ENCODE data around the gene NELL1.

Gene NELL1

GRCh38 chr11:20631519-20632168, 37.7 kb upstream of the NELL1 start:
- ATAC-seq (ENCODE audit: insufficient read depth, low read depth) (no peak), DNase-seq (no peak)

GRCh38 chr11:20632169-20632532, 37.2 kb upstream of the NELL1 start:
- no peak overlapping the region for H2AFZ ChIP-seq (ENCODE audit: low read depth, low read length)
- no peaks in the 10 kb centered on the region for H3K79me2 ChIP-seq (ENCODE audit: insufficient read depth, low read length)
- no peaks in the 10 kb centered on the region for H4K20me1 ChIP-seq (ENCODE audit: insufficient read depth, low read length)
- no peak overlapping the region for H3K9ac ChIP-seq (ENCODE audit: low read depth, low read length)
- H3K27me3 ChIP-seq (ENCODE audit: insufficient read depth, low read length, poor library complexity) = no peaks in the 10 kb centered on the region
- ATAC-seq (ENCODE audit: insufficient read depth, low read depth) = no peak
- no peak for TF ChIP-seq EZH2 (IDR thresholded peaks at IDR 0.05; ENCODE audit: borderline replicate concordance, low read depth, low read length, severe bottlenecking)
- no peak for TF ChIP-seq CTCF (IDR thresholded peaks at IDR 0.05; ENCODE audit: borderline replicate concordance, extremely low read depth, low read length, poor library complexity, severe bottlenecking)
- H3K4me2 ChIP-seq (ENCODE audit: insufficient read depth, low read length) = no peak overlapping the region
- H3K36me3 ChIP-seq (ENCODE audit: insufficient read depth, low read length) = no peaks in the 10 kb centered on the region
- no peak overlapping the region for H3K27ac ChIP-seq (ENCODE audit: low read length)
- no peak overlapping the region for H3K4me3 ChIP-seq (ENCODE audit: low read depth in 1 of 2, low read length in 2 of 2)
- H3K4me1 ChIP-seq (ENCODE audit: insufficient read depth, low read length) = no peaks in the 10 kb centered on the region
- DNase-seq = no peak
- no peaks in the 10 kb centered on the region for H3K9me3 ChIP-seq (ENCODE audit: insufficient read depth, low read length, severe bottlenecking)

More at GRCh38 chr11:20631519-20632168, 37.7 kb upstream of the NELL1 start:
- Histone ChIP-seq H3K9me3 (ENCODE audit: insufficient read depth, low read length, severe bottlenecking) (no peaks in the 10 kb centered on the region), H3K36me3 (ENCODE audit: insufficient read depth, low read length) (no peaks in the 10 kb centered on the region), H2AFZ (ENCODE audit: low read depth, low read length) (no peak overlapping the region), H3K9ac (ENCODE audit: low read depth, low read length) (no peak overlapping the region), H3K27me3 (ENCODE audit: insufficient read depth, low read length, poor library complexity) (no peaks in the 10 kb centered on the region), H3K79me2 (ENCODE audit: insufficient read depth, low read length) (no peaks in the 10 kb centered on the region), H3K27ac (ENCODE audit: low read length) (no peak overlapping the region), H3K4me3 (ENCODE audit: low read depth in 1 of 2, low read length in 2 of 2) (no peak overlapping the region), H3K4me2 (ENCODE audit: insufficient read depth, low read length) (no peak overlapping the region), H4K20me1 (ENCODE audit: insufficient read depth, low read length) (no peaks in the 10 kb centered on the region), H3K4me1 (ENCODE audit: insufficient read depth, low read length) (no peaks in the 10 kb centered on the region)
- no peak for TF ChIP-seq CTCF (IDR thresholded peaks at IDR 0.05; ENCODE audit: borderline replicate concordance, extremely low read depth, low read length, poor library complexity, severe bottlenecking)
- no peak for TF ChIP-seq EZH2 (IDR thresholded peaks at IDR 0.05; ENCODE audit: borderline replicate concordance, low read depth, low read length, severe bottlenecking)

- H3K9me3 ChIP-seq (ENCODE audit: insufficient read depth, low read length, severe bottlenecking) = no peaks in the 10 kb centered on the region
- H3K36me3 ChIP-seq (ENCODE audit: insufficient read depth, low read length) = no peaks in the 10 kb centered on the region
- no peak overlapping the region for H3K27ac ChIP-seq (ENCODE audit: low read length)
- no peak for DNase-seq
- no peaks in the 10 kb centered on the region for H3K79me2 ChIP-seq (ENCODE audit: insufficient read depth, low read length)
- H3K4me3 ChIP-seq (ENCODE audit: low read depth in 1 of 2, low read length in 2 of 2) = no peak overlapping the region
- H4K20me1 ChIP-seq (ENCODE audit: insufficient read depth, low read length) = no peaks in the 10 kb centered on the region
- H3K9ac ChIP-seq (ENCODE audit: low read depth, low read length) = no peak overlapping the region
- no peak for ATAC-seq (ENCODE audit: insufficient read depth, low read depth)
- H3K4me1 ChIP-seq (ENCODE audit: insufficient read depth, low read length) = no peaks in the 10 kb centered on the region
- TF ChIP-seq CTCF (IDR thresholded peaks at IDR 0.05; ENCODE audit: borderline replicate concordance, extremely low read depth, low read length, poor library complexity, severe bottlenecking) (peak; percentile 29), EZH2 (IDR thresholded peaks at IDR 0.05; ENCODE audit: borderline replicate concordance, low read depth, low read length, severe bottlenecking) (no peak)
- no peak overlapping the region for H3K4me2 ChIP-seq (ENCODE audit: insufficient read depth, low read length)
- no peak overlapping the region for H2AFZ ChIP-seq (ENCODE audit: low read depth, low read length)
- H3K27me3 ChIP-seq (ENCODE audit: insufficient read depth, low read length, poor library complexity) = no peaks in the 10 kb centered on the region
These were observed 35.3 kb upstream of the NELL1 start for GRCh38 chr11:20634044-20634443.
